OCI-LY3 (cell line): ENCODE data around the gene OCIAD1.

Experiments
- H2AFZ ChIP-seq: fragments of 200-600, 300-600 bp; shearing (Covaris generic); 2 replicates; pipeline ENCODE4 v1.6.0; 2014; ENCODE audit warnings: antibody characterized with exemption, low read depth, low read length
- H3K27ac ChIP-seq: fragments of 200-600, 300-600 bp; sonication (generic); 2 replicates; pipeline ENCODE4 v1.5.1; 2014; ENCODE audit warnings: mild to moderate bottlenecking, low read length, moderate library complexity, mixed read lengths
- H3K27me3 ChIP-seq: fragments of 200-600, 300-600 bp; sonication (generic); 2 replicates; pipeline ENCODE4 v1.6.1; 2014; ENCODE audit warnings: low read depth, low read length, mixed read lengths
- H3K36me3 ChIP-seq: fragments of 200-600, 300-600 bp; sonication (generic); replicated peaks from 2 replicates; pipeline ENCODE3; 2014; ENCODE audit warnings: low read depth, low read length, mixed read lengths
- H3K4me1 ChIP-seq: fragments of 300-600, 200-600 bp; sonication (generic); 2 replicates; pipeline ENCODE4 v1.6.1; 2014; ENCODE audit warnings: low read length, mixed read lengths
- H3K4me2 ChIP-seq: fragments of 200-600, 300-600 bp; sonication (generic); 2 replicates; pipeline ENCODE4 v1.6.1; 2014; ENCODE audit warnings: low read length, mixed read lengths
- H3K4me3 ChIP-seq: fragments of 300-600, 200-600 bp; sonication (generic); 2 replicates; pipeline ENCODE4 v1.5.1; 2014; ENCODE audit warnings: antibody characterized with exemption, mild to moderate bottlenecking, low read length, moderate library complexity
- H3K79me2 ChIP-seq: fragments of 300-600, 200-600 bp; shearing (Covaris generic); 2 replicates; pipeline ENCODE4 v1.6.1; 2014; ENCODE audit warnings: mild to moderate bottlenecking, low read length, mixed read lengths
- H3K9ac ChIP-seq: fragments of 300-600, 200-600 bp; shearing (Covaris generic); 2 replicates; pipeline ENCODE4 v1.6.0; 2014; ENCODE audit warnings: mild to moderate bottlenecking, low read length, moderate library complexity
- H3K9me3 ChIP-seq: fragments of 200-600, 300-600 bp; shearing (Covaris generic); 2 replicates; pipeline ENCODE4 v1.6.1; 2014; ENCODE audit warnings: low read length, mixed read lengths; ENCODE audit not compliant: insufficient read depth
- H4K20me1 ChIP-seq: fragments of 200-600, 300-600 bp; sonication (generic); 2 replicates; pipeline ENCODE4 v1.6.1; 2016; ENCODE audit warnings: low read length, mixed read lengths; ENCODE audit not compliant: insufficient read depth
- CTCF ChIP-seq: fragments of 200-600, 300-600 bp; sonication (generic); IDR thresholded peaks from 2 replicates; pipeline ENCODE4 v1.5.1; 2014; ENCODE audit warnings: antibody characterized with exemption, low read length, low read depth
- EZH2phosphoT487 ChIP-seq: fragments of 200-600 bp; shearing (Covaris generic); IDR thresholded peaks from 2 replicates; pipeline ENCODE4 v1.6.1; 2018; ENCODE audit warnings: antibody characterized with exemption, mixed run types, low read depth

Gene OCIAD1

GRCh38 chr4:48896845-48897244 is 66.0 kb downstream of the OCIAD1 start:
- Histone ChIP-seq H3K4me2 (no peak overlapping the region), H4K20me1 (no peaks in the 10 kb centered on the region), H3K4me1 (no peaks in the 10 kb centered on the region), H2AFZ (no peak overlapping the region), H3K9me3 (no peaks in the 10 kb centered on the region), H3K27me3 (no peaks in the 10 kb centered on the region), H3K4me3 (no peak overlapping the region), H3K79me2 (no peaks in the 10 kb centered on the region), H3K36me3 (peaks cover 25% of the 10 kb centered on the region), H3K27ac (no peak overlapping the region), H3K9ac (no peak overlapping the region)
- TF ChIP-seq CTCF, result no peak
- TF ChIP-seq EZH2phosphoT487, result no peak

GRCh38 chr4:48898733-48899431 is 68.0 kb downstream of the OCIAD1 start:
- Histone ChIP-seq H2AFZ (no peak overlapping the region), H3K36me3 (peaks cover 17% of the 10 kb centered on the region), H3K9me3 (no peaks in the 10 kb centered on the region), H3K27ac (no peak overlapping the region), H3K9ac (no peak overlapping the region), H3K4me3 (no peak overlapping the region), H3K4me1 (no peaks in the 10 kb centered on the region), H3K27me3 (no peaks in the 10 kb centered on the region), H4K20me1 (no peaks in the 10 kb centered on the region), H3K4me2 (no peak overlapping the region), H3K79me2 (no peaks in the 10 kb centered on the region)
- TF ChIP-seq EZH2phosphoT487 (no peak), CTCF (no peak)

DNA sequence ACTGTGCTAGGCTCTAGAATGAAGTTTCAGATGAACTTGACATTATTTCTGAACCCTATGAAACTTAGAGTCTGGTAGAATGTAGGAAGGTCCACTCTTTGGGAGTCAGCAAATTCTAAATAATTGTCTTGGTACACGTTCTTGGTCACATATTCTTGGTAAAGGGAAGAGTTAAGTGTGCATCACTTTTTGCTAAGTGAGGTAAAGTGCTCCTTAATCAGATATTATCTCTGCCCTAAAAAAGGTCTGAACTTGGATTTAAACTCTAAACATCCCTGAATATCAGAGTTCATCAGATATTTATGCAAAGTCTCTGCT is 68.5 kb downstream of the OCIAD1 start:
- no peak overlapping the region for H3K4me3 ChIP-seq
- no peak overlapping the region for H2AFZ ChIP-seq
- no peaks in the 10 kb centered on the region for H3K79me2 ChIP-seq
- H3K4me1 ChIP-seq, result no peaks in the 10 kb centered on the region
- no peak overlapping the region for H3K4me2 ChIP-seq
- no peak overlapping the region for H3K27ac ChIP-seq
- H4K20me1 ChIP-seq, result no peaks in the 10 kb centered on the region
- H3K27me3 ChIP-seq, result no peaks in the 10 kb centered on the region
- H3K36me3 ChIP-seq, result peaks cover 17% of the 10 kb centered on the region
- H3K9ac ChIP-seq, result no peak overlapping the region
- TF ChIP-seq EZH2phosphoT487, result no peak
- no peak for TF ChIP-seq CTCF
- no peaks in the 10 kb centered on the region for H3K9me3 ChIP-seq

GRCh38 chr4:48899950-48900349 is 69.1 kb downstream of the OCIAD1 start:
- H3K4me3 ChIP-seq, result no peak overlapping the region
- peaks cover 17% of the 10 kb centered on the region for H3K36me3 ChIP-seq
- no peaks in the 10 kb centered on the region for H3K79me2 ChIP-seq
- H3K4me2 ChIP-seq, result no peak overlapping the region
- no peak for TF ChIP-seq CTCF
- TF ChIP-seq EZH2phosphoT487, result no peak
- H2AFZ ChIP-seq, result no peak overlapping the region
- no peaks in the 10 kb centered on the region for H4K20me1 ChIP-seq
- H3K9ac ChIP-seq, result no peak overlapping the region
- no peak overlapping the region for H3K27ac ChIP-seq
- no peaks in the 10 kb centered on the region for H3K9me3 ChIP-seq
- no peaks in the 10 kb centered on the region for H3K27me3 ChIP-seq
- H3K4me1 ChIP-seq, result no peaks in the 10 kb centered on the region
